HG02642 (cell line): Measurements from ENCODE around the gene CYFIP1.

ENCODE experiments used
- ATAC-seq: cut with Tn5 transposase; IDR thresholded peaks from one replicate; pipeline ENCODE4 v1.9.1; 2021; ENCODE audit warnings: mild to moderate bottlenecking; ENCODE audit not compliant: unreplicated experiment, poor library complexity

The CYFIP1 gene

DNA sequence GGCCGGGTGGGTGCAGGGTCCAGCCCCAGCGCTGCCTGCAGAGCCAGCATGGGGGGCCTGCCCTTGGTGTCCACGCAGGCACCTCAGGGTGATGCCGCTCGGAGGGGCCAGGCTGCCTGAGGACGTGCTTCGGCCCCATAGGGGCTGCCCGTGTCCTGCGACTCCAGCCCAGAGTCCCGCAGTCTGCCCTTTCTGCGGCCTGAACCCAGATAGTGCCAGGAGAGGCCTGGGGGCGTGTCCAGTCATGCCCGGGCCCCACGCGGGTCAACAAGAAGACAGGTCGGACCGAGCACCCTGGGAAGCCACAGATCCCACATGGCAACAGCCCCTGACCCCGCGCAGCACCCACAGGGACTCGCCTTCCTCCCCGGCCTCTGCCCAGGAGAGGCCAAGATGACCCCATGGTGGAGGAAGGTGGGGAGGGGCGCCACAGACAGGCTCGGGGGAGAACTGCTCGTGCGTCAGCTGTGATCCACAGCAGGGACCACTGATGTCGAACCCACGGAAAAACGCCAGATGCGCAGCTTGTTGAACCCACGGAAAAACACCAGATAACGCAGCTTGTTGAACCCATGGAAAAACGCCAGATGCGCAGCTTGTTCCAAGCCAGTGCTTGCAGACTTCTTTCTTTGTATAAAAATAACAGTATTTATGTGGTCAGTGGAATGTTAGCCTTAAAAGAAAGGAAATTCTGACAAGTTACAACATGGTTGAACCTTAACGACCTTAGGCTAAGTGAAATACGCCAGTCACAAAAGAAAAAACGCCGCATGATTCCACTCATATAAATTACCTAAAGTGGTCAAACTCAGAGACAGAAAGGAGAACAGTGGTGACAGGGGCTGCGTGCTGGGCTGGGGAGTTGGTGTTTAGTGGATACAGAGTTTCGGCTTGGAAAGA, 28.5 kb downstream of the CYFIP1 start:
- ATAC-seq: no peak

- ATAC-seq: no peak
These were observed 29.2 kb downstream of the CYFIP1 start for GRCh38 chr15:22951031-22951380.

- no peak for ATAC-seq
These were observed 29.7 kb downstream of the CYFIP1 start for GRCh38 chr15:22950256-22950990.

GRCh38 chr15:22949074-22949547, 31.1 kb downstream of the CYFIP1 start:
- peak; percentile 94 for ATAC-seq

GRCh38 chr15:22948056-22948455, 32.1 kb downstream of the CYFIP1 start:
- no peak for ATAC-seq

DNA sequence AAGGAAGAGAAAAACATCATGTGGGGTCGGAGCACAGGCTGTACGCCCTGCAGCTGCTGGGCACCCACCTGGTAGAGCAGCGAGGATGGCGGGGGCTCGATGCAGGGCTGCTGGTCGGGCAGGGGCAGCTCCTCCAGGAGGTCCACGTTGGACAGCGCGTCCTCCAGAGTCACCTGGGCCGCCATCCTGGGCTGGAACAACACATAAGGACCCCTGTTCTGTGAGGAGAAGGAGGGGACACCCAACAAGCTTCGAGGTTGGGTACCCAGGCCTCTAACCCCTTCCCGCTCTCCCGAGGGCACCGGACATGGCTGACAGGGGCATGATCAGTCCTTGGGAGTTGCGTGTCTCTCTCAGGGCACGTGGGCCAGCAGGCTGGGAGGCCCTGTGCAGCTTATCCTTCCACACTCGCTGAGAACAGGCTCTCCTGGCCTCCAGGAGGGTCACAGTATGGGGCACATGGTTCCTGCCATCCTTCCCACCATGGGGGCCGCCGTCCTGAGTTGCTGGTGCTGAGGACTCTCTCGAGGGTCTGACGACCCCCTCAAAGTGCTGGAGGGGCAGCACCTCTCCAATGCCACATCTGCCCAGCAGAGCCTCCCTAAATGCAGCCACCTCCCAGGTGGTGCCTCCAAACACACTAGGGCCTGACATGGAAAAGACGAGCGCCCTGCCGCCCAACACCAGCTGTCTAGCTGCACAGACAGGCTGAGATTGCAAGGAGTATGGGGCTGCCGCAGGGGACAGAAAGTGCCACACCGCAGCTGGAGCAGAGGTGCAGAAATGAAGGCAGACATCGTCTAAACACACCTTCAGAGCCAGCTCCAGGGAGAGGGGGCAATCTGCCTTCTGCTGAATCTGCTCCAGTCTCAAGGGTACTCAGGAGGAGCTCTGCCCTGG, 32.8 kb downstream of the CYFIP1 start:
- no peak for ATAC-seq

GRCh38 chr15:22945071-22945470, 35.1 kb downstream of the CYFIP1 start:
- no peak for ATAC-seq

DNA sequence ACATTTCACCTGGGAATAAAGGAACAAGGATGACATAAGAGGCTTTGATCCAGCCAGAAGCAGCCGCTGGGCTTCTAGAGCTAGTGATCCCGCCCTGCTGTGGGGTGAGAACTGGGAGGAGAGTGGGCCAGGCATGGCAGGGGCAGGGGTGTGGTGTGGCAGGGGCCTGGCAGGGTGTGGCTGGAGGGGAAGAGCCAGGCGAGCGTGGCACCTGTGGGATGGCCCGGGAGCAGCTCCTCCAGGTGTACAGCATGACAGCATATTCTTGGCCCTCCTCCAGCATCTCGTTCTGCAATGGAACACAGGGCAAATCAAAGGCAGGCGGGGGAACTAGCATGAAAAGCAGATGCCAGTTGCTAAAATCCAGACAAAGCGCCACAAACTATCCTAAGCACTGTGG, 35.5 kb downstream of the CYFIP1 start:
- ATAC-seq: no peak

GRCh38 chr15:22942877-22943276, 37.3 kb downstream of the CYFIP1 start:
- ATAC-seq: no peak

- ATAC-seq: no peak
These were observed 37.8 kb downstream of the CYFIP1 start for GRCh38 chr15:22942306-22942855.

GRCh38 chr15:22941179-22941578, 39.0 kb downstream of the CYFIP1 start:
- ATAC-seq: no peak

DNA sequence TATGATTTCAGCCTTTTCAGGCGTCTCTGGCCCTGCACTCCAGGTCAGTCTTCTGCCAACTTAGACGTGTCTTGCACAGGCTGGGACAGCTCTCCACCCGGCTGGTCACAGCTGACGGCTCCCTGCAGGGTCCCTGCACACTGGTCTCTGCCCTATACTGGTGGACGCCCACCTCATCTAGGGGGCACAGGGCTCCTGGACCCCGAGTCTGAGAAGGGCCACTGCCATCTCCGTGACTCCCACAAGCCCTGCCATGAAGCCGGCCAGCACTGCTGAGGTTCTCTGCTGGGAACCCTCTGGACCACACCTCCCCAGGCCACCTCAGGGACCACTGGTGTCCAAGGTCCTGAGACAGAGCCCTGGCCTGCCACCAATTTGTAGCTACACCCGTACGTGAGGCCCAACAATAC, 40.5 kb downstream of the CYFIP1 start:
- ATAC-seq: no peak

GRCh38 chr15:22939051-22939450, 41.1 kb downstream of the CYFIP1 start:
- no peak for ATAC-seq

GRCh38 chr15:22936577-22937472, 43.3 kb downstream of the CYFIP1 start:
- ATAC-seq: peak; percentile 90

- no peak for ATAC-seq
These were observed 46.5 kb downstream of the CYFIP1 start for GRCh38 chr15:22933641-22934061.

DNA sequence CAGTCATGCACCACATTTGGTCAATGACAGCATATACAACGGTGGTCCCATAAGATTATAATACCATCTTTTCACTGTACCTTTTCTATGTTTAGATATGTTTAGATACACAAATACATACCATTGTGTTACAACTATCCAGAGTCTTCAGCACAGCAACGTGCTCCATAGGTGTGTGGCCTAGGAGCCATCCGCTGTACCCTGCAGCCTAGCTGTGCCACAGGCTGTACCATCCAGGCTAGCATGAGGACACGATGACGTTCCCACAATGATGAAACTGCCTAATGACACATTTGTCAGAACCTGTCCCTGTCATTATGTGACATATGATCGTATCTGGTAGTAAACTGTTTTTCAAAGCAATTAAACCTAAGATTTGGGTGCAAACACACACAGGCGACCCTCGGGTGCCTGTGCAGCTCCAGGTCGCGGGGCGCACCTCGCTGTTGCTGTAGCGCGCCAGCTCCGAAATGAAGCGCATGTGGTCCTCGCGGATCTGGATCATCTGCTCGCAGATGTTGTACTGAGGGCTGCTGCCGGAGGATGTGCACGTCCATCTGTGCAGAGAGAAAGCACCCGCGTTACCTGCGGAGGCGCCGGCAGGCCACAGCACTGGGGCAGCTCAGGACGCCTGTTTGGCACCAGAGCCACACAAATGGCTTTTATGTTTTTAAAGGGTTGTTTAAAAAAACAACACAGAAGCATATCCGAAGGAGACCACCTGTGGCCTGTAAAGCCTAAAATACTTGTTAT, 48.2 kb downstream of the CYFIP1 start:
- ATAC-seq: no peak

- no peak for ATAC-seq
These were observed 49.2 kb downstream of the CYFIP1 start for GRCh38 chr15:22930782-22931484.

DNA sequence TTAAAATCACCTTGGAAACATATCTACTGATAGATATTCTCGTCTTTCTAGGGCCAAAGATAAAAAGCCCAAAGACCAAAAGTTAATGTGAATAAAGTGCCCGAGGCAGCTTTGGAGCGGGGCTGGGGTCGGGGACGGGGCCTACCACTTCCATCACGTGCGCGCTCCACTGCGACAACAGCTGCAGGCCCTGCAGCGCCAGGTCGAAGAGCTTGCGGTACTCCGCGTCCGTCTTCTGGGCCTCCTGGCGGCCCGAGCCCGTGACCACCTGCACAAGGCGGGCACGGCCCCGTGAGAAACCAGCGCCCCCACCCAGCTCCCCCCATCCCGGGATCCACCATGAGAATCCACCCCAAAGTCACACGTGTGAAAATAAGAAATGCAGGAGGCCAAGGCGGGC, 52.4 kb downstream of the CYFIP1 start:
- no peak for ATAC-seq
